ENCODE data around the gene GSTK1. TPM values are rescaled to one million over a fixed set of nuclear protein-coding genes. Genes with fewer than 3 reads are reported as not detected.

The GSTK1 gene
- total and polyA plus RNA-seq, 10 of the 15 experiments (the other 5 are each of a cell fraction or from before 2014, with no cell fraction given) = 76.2 to 166 (median 127) TPM

- BruUV-seq (replicated peaks) = no TSS peak
- Histone ChIP-seq H3K4me3 (no peak overlapping the region), H3K79me2 (ENCODE audit: control insufficient read depth, insufficient read depth, low read length) (no peaks in the 10 kb centered on the region), H3K9ac (ENCODE audit: control insufficient read depth, insufficient read depth, low read length) (no peak overlapping the region), H3K36me3 (ENCODE audit: control insufficient read depth in 2 of 2, insufficient read depth in 2 of 2, low read length in 1 of 2) (no peaks in the 10 kb centered on the region), H4K20me1 (ENCODE audit: control insufficient read depth, insufficient read depth) (no peaks in the 10 kb centered on the region), H3K9me3 (replicated peaks; ENCODE audit: control insufficient read depth, insufficient read depth, low read length) (no peaks in the 10 kb centered on the region), H3K4me2 (ENCODE audit: control insufficient read depth, insufficient read depth) (no peak overlapping the region), H3K4me1 (ENCODE audit: control insufficient read depth, insufficient read depth, low read length) (no peaks in the 10 kb centered on the region), H2AFZ (ENCODE audit: control insufficient read depth, low read depth, low read length) (no peak overlapping the region), H3K27me3 (replicated peaks in 1 of 2; ENCODE audit: control insufficient read depth in 2 of 2, insufficient read depth in 2 of 2, low read length in 1 of 2) (peaks cover 0 to 6% of the 10 kb centered on the region in 2 experiments; a peak in 3 of 4 replicates), H3K27ac (ENCODE audit: control insufficient read depth, insufficient read depth) (no peak overlapping the region)
- ATAC-seq (no peak), DNase-seq (ENCODE audit: low read depth, low spot score) (no peak), FAIRE-seq (no peak)
- no peak for TF ChIP-seq CBFB (IDR thresholded peaks at IDR 0.05; ENCODE audit: low read depth)
- TF ChIP-seq PAX8 (IDR thresholded peaks at IDR 0.05) = no peak
- TF ChIP-seq ZSCAN29 (IDR thresholded peaks at IDR 0.05) = no peak
- no peak for TF ChIP-seq YY1 (IDR thresholded peaks at IDR 0.05; ENCODE audit: low read depth, low read length)
- TF ChIP-seq IKZF1 (conservative IDR thresholded peaks at IDR 0.05) = no peak
- TF ChIP-seq WRNIP1 (IDR thresholded peaks at IDR 0.05; ENCODE audit: borderline replicate concordance, low read depth, low read length) = no peak
- TF ChIP-seq NRF1 (conservative IDR thresholded peaks at IDR 0.05; ENCODE audit: low read depth, low read length) = no peak
- TF ChIP-seq POU2F2 (IDR thresholded peaks at IDR 0.05; ENCODE audit: borderline replicate concordance, low read depth, low read length) = no peak
- TF ChIP-seq MTA2 (IDR thresholded peaks at IDR 0.05; ENCODE audit: low read depth) = no peak
- TF ChIP-seq SREBF2 (IDR thresholded peaks at IDR 0.05; ENCODE audit: low read length) = no peak
- TF ChIP-seq BCL11A (IDR thresholded peaks at IDR 0.05; ENCODE audit: low read depth, low read length) = no peak
- TF ChIP-seq GABPA (IDR thresholded peaks at IDR 0.05; ENCODE audit: low read depth) = no peak
- TF ChIP-seq ZNF592 (IDR thresholded peaks at IDR 0.05) = no peak
- TF ChIP-seq BRCA1 (IDR thresholded peaks at IDR 0.05; ENCODE audit: low read depth, low read length) = no peak
- TF ChIP-seq NR2C1 (IDR thresholded peaks at IDR 0.05) = no peak
- no peak for TF ChIP-seq CREB1 (IDR thresholded peaks at IDR 0.05; ENCODE audit: low read depth)
- TF ChIP-seq NFIC (IDR thresholded peaks at IDR 0.05; ENCODE audit: low read depth, low read length) = no peak
- no peak for TF ChIP-seq TCF7 (IDR thresholded peaks at IDR 0.05; ENCODE audit: borderline replicate concordance)
- in situ Hi-C loops (cut with MboI) (no loop called here), intact Hi-C loops (cut with micrococcal nuclease; ENCODE audit: unreplicated experiment) (no loop called here)
- ChIA-PET SMC1A (ENCODE audit: uncharacterized antibody, unreplicated experiment) (interaction anchor here (0.7 kb wide), 1 partner anchor 13 kb away, joined by 4 read pairs; no protein-coding TSS in a partner anchor), RAD21 (ENCODE audit: unreplicated experiment) (no interaction called here), CTCF (interaction anchor here (1.1 to 2.2 kb wide), 2 partner anchors 13 kb away, joined by 3 to 10 read pairs; no protein-coding TSS in a partner anchor), POLR2A (no interaction called here)
- WGBS (ENCODE audit: insufficient coverage, insufficient replicate concordance, low lambda C conversion rate, missing lambda C conversion rate) = 0% methylated on average over 1 of the region's 1 CpG
Measured at GRCh38 chr7:143227806-143228205, 35.4 kb upstream of the GSTK1 start.
